ENCODE data around the gene LSM3. TPM values are rescaled to one million over a fixed set of nuclear protein-coding genes. Genes with fewer than 3 reads are reported as not detected.

LSM3 gene
- total and polyA plus RNA-seq, 3 experiments from 2014 or later, result 22.9 to 26.6 (median 25.8) TPM

- Histone ChIP-seq H3K4me3 (ENCODE audit: low read length) (no peak overlapping the region), H3K36me3 (ENCODE audit: insufficient read depth, low read length) (peaks cover 33% of the 10 kb centered on the region), H3K4me1 (ENCODE audit: insufficient read depth, low read length) (peaks cover 50% of the 10 kb centered on the region), H3K27me3 (ENCODE audit: insufficient read depth, low read length, poor library complexity, severe bottlenecking) (no peaks in the 10 kb centered on the region), H3K9me3 (ENCODE audit: low read length) (no peaks in the 10 kb centered on the region), H3K27ac (ENCODE audit: low read depth, low read length) (no peak overlapping the region)
- CTCF ChIA-PET, result interaction anchor here (2.3 kb wide), 1 partner anchor 30 kb away, joined by 11 read pairs; no protein-coding TSS in a partner anchor
- H3K4me3 Mint-ChIP-seq, result peak overlapping the region in 3 of 7 donors; percentile 51 to 73 (median 70)
- H3K27ac Mint-ChIP-seq, result peak overlapping the region; percentile 82 to 96 (median 90)
- H3K9me3 Mint-ChIP-seq, result no peaks in the 10 kb centered on the region
- peaks cover 0 to 2% of the 10 kb centered on the region in 2 donors for H3K27me3 Mint-ChIP-seq
- POLR2A ChIA-PET, result no interaction called here
- peaks cover 15 to 53% (median 17%) of the 10 kb centered on the region in 3 donors for H3K36me3 Mint-ChIP-seq
- DNase-seq, result no peak
- H3K4me1 Mint-ChIP-seq, result peaks cover 63 to 87% (median 85%) of the 10 kb centered on the region in 3 donors
Measured at GRCh38 chr3:14174483-14174882, 4.1 kb upstream of the LSM3 start.

GRCh38 chr3:14175383-14176037, 3.1 kb upstream of the LSM3 start:
- peak overlapping the region; percentile 82 to 96 (median 90) for H3K27ac Mint-ChIP-seq
- POLR2A ChIA-PET, result interaction anchor here (1.2 to 1.5 kb wide), 3 partner anchors 31 to 52 kb away, joined by 4 to 9 read pairs (median 5); partner anchors contain the start of genes CHCHD4 and TMEM43
- peak overlapping the region; percentile 39 to 73 (median 68) for H3K4me3 Mint-ChIP-seq
- peaks cover 65 to 83% (median 82%) of the 10 kb centered on the region in 3 donors for H3K4me1 Mint-ChIP-seq
- CTCF ChIA-PET, result interaction anchor here (0.9 to 2.3 kb wide), 4 partner anchors 28 to 279 kb away, joined by 3 to 11 read pairs (median 6); partner anchors contain the start of genes CHCHD4 and TMEM43
- H3K36me3 Mint-ChIP-seq, result peaks cover 7 to 42% (median 11%) of the 10 kb centered on the region in 3 donors
- peak; percentile 27 to 80 (median 78) for DNase-seq
- H3K4me3 ChIP-seq (ENCODE audit: low read length), result peak overlapping the region; percentile 1
- H3K36me3 ChIP-seq (ENCODE audit: insufficient read depth, low read length), result peaks cover 23% of the 10 kb centered on the region
- H3K4me1 ChIP-seq (ENCODE audit: insufficient read depth, low read length), result peaks cover 54% of the 10 kb centered on the region
- peaks cover 0 to 2% of the 10 kb centered on the region in 2 donors for H3K27me3 Mint-ChIP-seq
- no peaks in the 10 kb centered on the region for H3K9me3 Mint-ChIP-seq
- H3K27ac ChIP-seq (ENCODE audit: low read depth, low read length), result no peak overlapping the region
- H3K27me3 ChIP-seq (ENCODE audit: insufficient read depth, low read length, poor library complexity, severe bottlenecking), result no peaks in the 10 kb centered on the region
- H3K9me3 ChIP-seq (ENCODE audit: low read length), result no peaks in the 10 kb centered on the region

GRCh38 chr3:14177580-14178246, 904 bp upstream of the LSM3 start:
- Histone ChIP-seq H3K4me1 (ENCODE audit: insufficient read depth, low read length) (peaks cover 51% of the 10 kb centered on the region), H3K27ac (ENCODE audit: low read depth, low read length) (peak overlapping the region; percentile 96), H3K9me3 (ENCODE audit: low read length) (no peaks in the 10 kb centered on the region), H3K36me3 (ENCODE audit: insufficient read depth, low read length) (peaks cover 16% of the 10 kb centered on the region), H3K4me3 (ENCODE audit: low read length) (peak overlapping the region; percentile 79), H3K27me3 (ENCODE audit: insufficient read depth, low read length, poor library complexity, severe bottlenecking) (no peaks in the 10 kb centered on the region)
- POLR2A ChIA-PET, result interaction anchor here (1.0 to 3.5 kb wide), 8 partner anchors 15 to 474 kb away, joined by 3 to 78 read pairs (median 16); partner anchors contain the start of genes CCDC174, CHCHD4, SLC6A6 and TMEM43
- Mint-ChIP-seq H3K9me3 (no peaks in the 10 kb centered on the region), H3K4me1 (peaks cover 61 to 81% (median 79%) of the 10 kb centered on the region in 3 donors), H3K27ac (peak overlapping the region; percentile 94 to 100 (median 99)), H3K36me3 (peaks cover 0 to 37% (median 4%) of the 10 kb centered on the region in 3 donors), H3K4me3 (peak overlapping the region; percentile 92 to 100 (median 98)), H3K27me3 (peaks cover 0 to 2% of the 10 kb centered on the region in 2 donors)
- CTCF ChIA-PET, result interaction anchor here (0.9 to 3.1 kb wide), 8 partner anchors 19 to 281 kb away, joined by 3 to 30 read pairs (median 4); partner anchors contain the start of genes CHCHD4, SLC6A6 and TMEM43
- no peak for DNase-seq

- ChIA-PET POLR2A (interaction anchor here (0.5 to 3.5 kb wide), 13 partner anchors 10 to 1527 kb away, joined by 3 to 78 read pairs (median 8); partner anchors contain the start of genes CCDC174, CHCHD4, SLC6A6 and TMEM43), CTCF (interaction anchor here (1.0 to 3.1 kb wide), 7 partner anchors 24 to 283 kb away, joined by 3 to 30 read pairs (median 5); partner anchors contain the start of genes CHCHD4 and TMEM43)
- H3K4me1 ChIP-seq (ENCODE audit: insufficient read depth, low read length), result peaks cover 41% of the 10 kb centered on the region
- Mint-ChIP-seq H3K27ac (peak overlapping the region; percentile 94 to 100 (median 99)), H3K27me3 (peaks cover 0 to 2% of the 10 kb centered on the region in 2 donors), H3K36me3 (peaks cover 0 to 44% (median 11%) of the 10 kb centered on the region in 3 donors), H3K4me3 (peak overlapping the region; percentile 92 to 100 (median 98)), H3K4me1 (peaks cover 58 to 82% (median 81%) of the 10 kb centered on the region in 3 donors), H3K9me3 (no peaks in the 10 kb centered on the region)
- no peaks in the 10 kb centered on the region for H3K9me3 ChIP-seq (ENCODE audit: low read length)
- H3K27ac ChIP-seq (ENCODE audit: low read depth, low read length), result peak overlapping the region; percentile 96
- H3K4me3 ChIP-seq (ENCODE audit: low read length), result peak overlapping the region; percentile 79
- H3K36me3 ChIP-seq (ENCODE audit: insufficient read depth, low read length), result peaks cover 28% of the 10 kb centered on the region
- DNase-seq, result no peak
- no peaks in the 10 kb centered on the region for H3K27me3 ChIP-seq (ENCODE audit: insufficient read depth, low read length, poor library complexity, severe bottlenecking)
Measured at GRCh38 chr3:14179114-14179465, 473 bp downstream of the LSM3 start.

- no peak for DNase-seq
- Mint-ChIP-seq H3K36me3 (peaks cover 0 to 46% (median 11%) of the 10 kb centered on the region in 3 donors), H3K4me3 (peak overlapping the region; percentile 92 to 100 (median 98)), H3K4me1 (peaks cover 53 to 75% (median 74%) of the 10 kb centered on the region in 3 donors), H3K9me3 (no peaks in the 10 kb centered on the region), H3K27ac (peak overlapping the region; percentile 94 to 100 (median 99)), H3K27me3 (peaks cover 0 to 2% of the 10 kb centered on the region in 2 donors)
- Histone ChIP-seq H3K4me1 (ENCODE audit: insufficient read depth, low read length) (peaks cover 34% of the 10 kb centered on the region), H3K27ac (ENCODE audit: low read depth, low read length) (peak overlapping the region; percentile 96), H3K9me3 (ENCODE audit: low read length) (no peaks in the 10 kb centered on the region), H3K36me3 (ENCODE audit: insufficient read depth, low read length) (peaks cover 29% of the 10 kb centered on the region), H3K4me3 (ENCODE audit: low read length) (no peak overlapping the region), H3K27me3 (ENCODE audit: insufficient read depth, low read length, poor library complexity, severe bottlenecking) (no peaks in the 10 kb centered on the region)
- POLR2A ChIA-PET, result interaction anchor here (0.6 to 3.5 kb wide), 3 partner anchors 26 to 471 kb away, joined by 3 to 78 read pairs (median 30); partner anchors contain the start of genes CCDC174, CHCHD4 and TMEM43
- CTCF ChIA-PET, result interaction anchor here (2.0 to 3.1 kb wide), 4 partner anchors 24 to 283 kb away, joined by 5 to 30 read pairs (median 16); partner anchors contain the start of genes CHCHD4 and TMEM43
Measured at GRCh38 chr3:14179795-14180194, 1.2 kb downstream of the LSM3 start.

- CTCF ChIA-PET, result no interaction called here
- no peaks in the 10 kb centered on the region for H3K9me3 ChIP-seq (ENCODE audit: low read length)
- POLR2A ChIA-PET, result interaction anchor here (0.5 kb wide), 1 partner anchor 875 kb away, joined by 3 read pairs; no protein-coding TSS in a partner anchor
- peaks cover 43 to 68% (median 63%) of the 10 kb centered on the region in 3 donors for H3K4me1 Mint-ChIP-seq
- peaks cover 0 to 2% of the 10 kb centered on the region in 2 donors for H3K27me3 Mint-ChIP-seq
- peak overlapping the region in 1 of 7 donors; percentile 57 for H3K4me3 Mint-ChIP-seq
- peaks cover 3 to 58% (median 14%) of the 10 kb centered on the region in 3 donors for H3K36me3 Mint-ChIP-seq
- H3K27ac Mint-ChIP-seq, result peak overlapping the region in 1 of 8 donors; percentile 94
- no peak overlapping the region for H3K27ac ChIP-seq (ENCODE audit: low read depth, low read length)
- DNase-seq, result no peak
- H3K9me3 Mint-ChIP-seq, result no peaks in the 10 kb centered on the region
- no peak overlapping the region for H3K4me3 ChIP-seq (ENCODE audit: low read length)
- H3K4me1 ChIP-seq (ENCODE audit: insufficient read depth, low read length), result peaks cover 20% of the 10 kb centered on the region
- no peaks in the 10 kb centered on the region for H3K27me3 ChIP-seq (ENCODE audit: insufficient read depth, low read length, poor library complexity, severe bottlenecking)
- peaks cover 29% of the 10 kb centered on the region for H3K36me3 ChIP-seq (ENCODE audit: insufficient read depth, low read length)
Measured at GRCh38 chr3:14181253-14181652, 2.6 kb downstream of the LSM3 start.

- no peak overlapping the region for H3K4me3 ChIP-seq (ENCODE audit: low read length)
- POLR2A ChIA-PET, result no interaction called here
Measured at GRCh38 chr3:14183015-14183577, 4.5 kb downstream of the LSM3 start.

More at GRCh38 chr3:14183015-14183577, 4.5 kb downstream of the LSM3 start:
- Mint-ChIP-seq H3K27ac (peak overlapping the region in 2 of 8 donors; percentile 40 to 61), H3K36me3 (peaks cover 3 to 63% (median 20%) of the 10 kb centered on the region in 3 donors), H3K9me3 (no peaks in the 10 kb centered on the region), H3K4me3 (no peak overlapping the region), H3K27me3 (peaks cover 0 to 2% of the 10 kb centered on the region in 2 donors), H3K4me1 (peaks cover 33 to 65% (median 55%) of the 10 kb centered on the region in 3 donors)
- Histone ChIP-seq H3K9me3 (ENCODE audit: low read length) (no peaks in the 10 kb centered on the region), H3K27ac (ENCODE audit: low read depth, low read length) (no peak overlapping the region), H3K36me3 (ENCODE audit: insufficient read depth, low read length) (peaks cover 29% of the 10 kb centered on the region), H3K27me3 (ENCODE audit: insufficient read depth, low read length, poor library complexity, severe bottlenecking) (no peaks in the 10 kb centered on the region), H3K4me1 (ENCODE audit: insufficient read depth, low read length) (peaks cover 10% of the 10 kb centered on the region)
- no peak for DNase-seq
- CTCF ChIA-PET, result no interaction called here
